Nucleus accumbens (tissue), 56 donors: Measurements from ENCODE around the gene SLC25A43.
"Not testable (repeated sequence)": the region's sequence is repeated elsewhere in the genome, so short reads cannot be mapped to it uniquely, and the experiment has no call there.

Experiments used
- DNase-seq, 56 donors: peaks; one replicate each; lab custom pipeline; 2025; lab: John Stamatoyannopoulos, UW

The SLC25A43 gene

GRCh38 chrX:119466970-119467369 lies 67.8 kb downstream of the SLC25A43 start:
- peak in 1 of 56 donors; percentile 0 for DNase-seq

- no peak for DNase-seq
These were observed 68.3 kb downstream of the SLC25A43 start for GRCh38 chrX:119467433-119467832.

- DNase-seq, result peak; percentile 7 to 87 (median 72)
These were observed 68.9 kb downstream of the SLC25A43 start, which contains the start of gene SLC25A5 for GRCh38 chrX:119467842-119468550. Gene SLC25A5 (plus strand): TSS chrX:119468444. CDS start chrX:119468516, 72 bp downstream.

GRCh38 chrX:119468551-119469312 lies 69.6 kb downstream of the SLC25A43 start:
- peak in 55 of 56 donors; percentile 2 to 87 (median 58) for DNase-seq

GRCh38 chrX:119469313-119469635 lies 70.1 kb downstream of the SLC25A43 start:
- DNase-seq, result no peak

GRCh38 chrX:119474615-119475388 lies 75.7 kb downstream of the SLC25A43 start:
- no peak for DNase-seq

- no peak for DNase-seq
These were observed 76.4 kb downstream of the SLC25A43 start for GRCh38 chrX:119475389-119476101.

GRCh38 chrX:119477812-119478232 lies 78.7 kb downstream of the SLC25A43 start:
- DNase-seq, result no peak

GRCh38 chrX:119478504-119478903 lies 79.4 kb downstream of the SLC25A43 start:
- DNase-seq, result no peak

- no peak for DNase-seq
These were observed 80.7 kb downstream of the SLC25A43 start for GRCh38 chrX:119479845-119480244.

- no peak for DNase-seq
These were observed 82.2 kb downstream of the SLC25A43 start for GRCh38 chrX:119481323-119481801.

GRCh38 chrX:119482041-119482440 lies 82.9 kb downstream of the SLC25A43 start:
- no peak for DNase-seq

GRCh38 chrX:119482481-119483480 lies 83.6 kb downstream of the SLC25A43 start:
- DNase-seq, result peak in 40 of 56 donors; percentile 1 to 66 (median 16)

- no peak for DNase-seq
These were observed 87.6 kb downstream of the SLC25A43 start for GRCh38 chrX:119486745-119487144.

GRCh38 chrX:119487766-119488165 lies 88.6 kb downstream of the SLC25A43 start:
- DNase-seq, result not testable (repeated sequence)

- peak in 19 of 56 donors; percentile 1 to 65 (median 10) for DNase-seq
These were observed 89.6 kb downstream of the SLC25A43 start for GRCh38 chrX:119488749-119489148.

GRCh38 chrX:119489212-119490074 lies 90.3 kb downstream of the SLC25A43 start:
- no peak for DNase-seq

- DNase-seq, result no peak
These were observed 93.3 kb downstream of the SLC25A43 start for GRCh38 chrX:119492463-119492862.
